Brain microvascular endothelial cell (primary cell): ENCODE data around the gene USP13.

Experiments
- DNase-seq: peaks from one replicate; pipeline ENCODE4 v3.0.0-alpha.2; 2020
- H3K27ac ChIP-seq: fragments of 250-450 bp; sonication (Bioruptor Pico); 2 replicates; pipeline ENCODE4 v1.5.1; 2020; ENCODE audit warnings: mild to moderate bottlenecking, moderate library complexity
- H3K27me3 ChIP-seq: fragments of 250-450 bp; sonication (Bioruptor Pico); replicated peaks from 2 replicates; pipeline ENCODE4 v1.5.1; 2020; ENCODE audit warnings: mild to moderate bottlenecking
- H3K36me3 ChIP-seq: fragments of 250-450 bp; sonication (Bioruptor Pico); replicated peaks from 2 replicates; pipeline ENCODE4 v1.5.1; 2020; ENCODE audit warnings: mild to moderate bottlenecking
- H3K4me3 ChIP-seq: 2 replicates; pipeline ENCODE4 v1.5.1; 2011; ENCODE audit warnings: low read depth, mild to moderate bottlenecking, control low read depth, low read length, moderate library complexity
- CTCF ChIP-seq: IDR thresholded peaks from 2 replicates; pipeline ENCODE4 v1.5.1; 2011; ENCODE audit warnings: low read depth, mild to moderate bottlenecking, moderate library complexity, low read length, control low read depth, inconsistent platforms; ENCODE audit errors: missing control alignments
- in situ Hi-C: cut with HindIII; loops from 2 replicates; pipeline ENCODE4 v1.10.0; 2017; ENCODE audit warnings: low sequenced_read_pairs, low pct_ligation_motif_present

Gene USP13

GRCh38 chr3:179825527-179826246 is 172.8 kb downstream of the USP13 start:
- no peak overlapping the region for H3K4me3 ChIP-seq
- no peaks in the 10 kb centered on the region for H3K27me3 ChIP-seq
- TF ChIP-seq CTCF: no peak
- H3K36me3 ChIP-seq: no peaks in the 10 kb centered on the region
- H3K27ac ChIP-seq: no peak overlapping the region
- in situ Hi-C loops: no loop called here
- no peak for DNase-seq

GRCh38 chr3:179826247-179826637 is 173.4 kb downstream of the USP13 start:
- in situ Hi-C loops: no loop called here
- TF ChIP-seq CTCF: no peak
- no peak for DNase-seq
- H3K4me3 ChIP-seq: no peak overlapping the region
- no peaks in the 10 kb centered on the region for H3K36me3 ChIP-seq
- H3K27me3 ChIP-seq: no peaks in the 10 kb centered on the region
- no peak overlapping the region for H3K27ac ChIP-seq

GRCh38 chr3:179828738-179829137 is 175.9 kb downstream of the USP13 start:
- Histone ChIP-seq H3K27ac (no peak overlapping the region), H3K27me3 (no peaks in the 10 kb centered on the region), H3K4me3 (no peak overlapping the region), H3K36me3 (no peaks in the 10 kb centered on the region)
- DNase-seq: no peak
- TF ChIP-seq CTCF: no peak
- in situ Hi-C loops: no loop called here

GRCh38 chr3:179829401-179829800 is 176.6 kb downstream of the USP13 start:
- no peak for DNase-seq
- no peak overlapping the region for H3K4me3 ChIP-seq
- in situ Hi-C loops: no loop called here
- no peak overlapping the region for H3K27ac ChIP-seq
- H3K27me3 ChIP-seq: no peaks in the 10 kb centered on the region
- TF ChIP-seq CTCF: peak; percentile 27
- H3K36me3 ChIP-seq: no peaks in the 10 kb centered on the region

GRCh38 chr3:179832333-179832854 is 179.6 kb downstream of the USP13 start:
- in situ Hi-C loops: no loop called here
- TF ChIP-seq CTCF: no peak
- no peaks in the 10 kb centered on the region for H3K36me3 ChIP-seq
- H3K27me3 ChIP-seq: no peaks in the 10 kb centered on the region
- no peak for DNase-seq
- H3K27ac ChIP-seq: no peak overlapping the region
- H3K4me3 ChIP-seq: no peak overlapping the region

- no peak for TF ChIP-seq CTCF
- in situ Hi-C loops: no loop called here
- H3K27me3 ChIP-seq: no peaks in the 10 kb centered on the region
- no peaks in the 10 kb centered on the region for H3K36me3 ChIP-seq
- no peak overlapping the region for H3K4me3 ChIP-seq
- H3K27ac ChIP-seq: no peak overlapping the region
- no peak for DNase-seq
Measured at GRCh38 chr3:179833294-179833693, 180.5 kb downstream of the USP13 start.
